GM19193 (cell line): ENCODE measurements around the gene DDX24.

Experiments used
- POLR2A ChIP-seq: IDR thresholded peaks from 4 replicates; pipeline ENCODE4 v1.6.1; 2011; ENCODE audit not compliant: insufficient read depth, insufficient read length; ENCODE audit errors: extremely low read depth

The DDX24 gene

DNA sequence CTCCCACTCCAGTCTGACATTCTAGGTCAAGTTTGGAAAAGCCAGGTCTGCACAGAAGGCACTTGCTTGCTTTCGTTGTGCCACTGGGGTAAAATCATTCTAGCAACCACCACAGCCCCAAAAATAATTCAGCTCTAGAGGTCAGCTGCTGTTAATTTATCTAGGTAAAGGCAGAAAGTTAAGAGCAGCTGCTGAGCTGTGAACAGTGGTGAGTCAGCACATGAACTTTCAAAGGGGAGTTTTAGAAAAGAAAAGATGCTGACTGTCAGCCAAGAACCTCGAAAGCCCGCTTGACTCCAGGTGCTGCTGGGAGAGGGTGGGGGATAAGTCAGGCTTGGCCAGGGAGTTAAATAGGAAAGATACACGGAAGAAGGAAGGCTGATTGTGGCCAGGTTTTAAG, 71.2 kb downstream of the DDX24 start:
- no peak for TF ChIP-seq POLR2A

GRCh38 chr14:94008234-94008633, 72.8 kb downstream of the DDX24 start:
- no peak for TF ChIP-seq POLR2A

- no peak for TF ChIP-seq POLR2A
Measured at GRCh38 chr14:94005324-94006073, 75.5 kb downstream of the DDX24 start.

- TF ChIP-seq POLR2A, result no peak
Measured at GRCh38 chr14:94004015-94004414, 77.0 kb downstream of the DDX24 start.

- no peak for TF ChIP-seq POLR2A
Measured at GRCh38 chr14:94003397-94003796, 77.6 kb downstream of the DDX24 start.

DNA sequence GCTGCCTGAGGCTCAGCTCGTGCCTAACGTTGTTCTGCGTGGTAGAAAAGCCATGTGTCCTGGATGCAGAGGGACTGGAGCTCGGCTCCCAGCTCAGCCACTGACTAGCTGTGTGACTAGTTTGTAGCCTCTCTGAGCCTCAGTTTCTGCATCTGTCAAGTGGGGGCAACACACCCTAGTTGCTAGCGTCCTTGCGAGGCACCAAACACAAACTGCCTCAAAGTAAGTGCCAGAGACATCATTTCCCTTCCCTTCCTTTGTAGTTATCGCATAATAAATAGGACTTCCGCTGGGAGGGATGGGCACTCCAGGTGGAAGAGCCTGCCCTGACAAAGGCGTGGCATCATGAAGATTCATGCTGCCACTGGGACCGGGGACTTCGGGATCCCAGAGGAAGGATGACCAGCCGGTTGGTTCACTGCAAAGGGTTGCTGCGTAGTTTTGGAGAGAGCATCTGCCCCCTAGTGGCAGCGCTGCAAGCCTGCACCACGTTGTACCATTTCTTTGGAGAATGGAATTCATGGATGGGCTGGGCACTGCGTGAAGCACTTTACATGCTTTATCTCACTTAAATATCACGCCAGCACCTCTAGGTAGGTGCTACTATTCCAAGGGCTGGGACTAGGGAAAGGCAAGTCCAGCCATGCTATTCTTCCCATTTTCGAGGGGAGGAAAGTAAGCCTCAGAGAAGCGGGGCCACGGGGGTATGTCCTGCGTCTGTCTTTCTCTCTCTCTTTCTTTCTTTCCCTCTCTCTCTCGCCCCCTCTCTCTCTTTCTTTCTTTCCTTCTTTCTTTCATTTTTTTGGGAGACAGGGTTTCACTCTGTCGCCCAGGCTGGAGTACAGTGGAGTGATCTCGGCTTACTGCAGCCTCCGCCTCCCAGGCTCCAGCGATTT, 79.3 kb downstream of the DDX24 start:
- TF ChIP-seq POLR2A, result no peak

DNA sequence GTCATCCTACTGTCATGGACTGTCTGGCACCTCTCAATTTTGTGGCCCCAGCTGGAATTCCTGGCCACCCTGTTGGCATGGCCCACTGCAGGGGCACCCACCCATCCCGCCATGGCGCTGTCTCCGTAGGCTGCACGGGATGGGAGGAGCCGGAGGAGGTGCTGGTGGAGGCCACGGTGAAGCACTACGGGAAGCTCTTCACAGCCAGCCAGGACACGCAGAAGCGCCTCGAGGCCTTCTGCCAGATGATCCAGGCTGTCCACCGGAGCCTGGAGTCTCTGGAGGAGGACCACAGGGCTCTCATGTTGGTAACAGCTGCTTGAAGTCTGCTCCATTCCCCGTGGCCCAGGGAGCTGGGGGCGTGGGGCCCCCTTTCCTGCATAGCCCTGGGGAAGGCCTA, 80.0 kb downstream of the DDX24 start:
- TF ChIP-seq POLR2A, result no peak

GRCh38 chr14:94000267-94000666, 80.7 kb downstream of the DDX24 start:
- no peak for TF ChIP-seq POLR2A

DNA sequence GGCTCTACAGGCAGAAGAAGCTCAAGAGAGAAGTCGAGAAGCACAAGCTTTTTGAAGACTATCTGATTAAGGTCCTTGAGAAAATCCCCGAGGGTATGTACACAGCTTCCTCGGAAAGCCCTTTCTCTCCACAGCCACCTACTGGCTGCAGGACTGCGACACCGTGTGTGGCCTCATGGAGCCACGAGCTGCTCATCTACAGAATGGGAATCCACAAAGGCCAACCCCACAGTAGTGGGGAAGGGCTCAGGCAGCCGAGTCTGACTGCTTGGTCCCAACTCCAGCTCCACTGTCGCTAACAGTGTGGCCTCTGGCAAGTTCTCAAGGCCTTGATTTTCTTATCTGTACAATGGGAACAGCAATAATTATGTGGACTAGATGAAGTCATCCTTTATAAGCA, 81.4 kb downstream of the DDX24 start:
- no peak for TF ChIP-seq POLR2A

DNA sequence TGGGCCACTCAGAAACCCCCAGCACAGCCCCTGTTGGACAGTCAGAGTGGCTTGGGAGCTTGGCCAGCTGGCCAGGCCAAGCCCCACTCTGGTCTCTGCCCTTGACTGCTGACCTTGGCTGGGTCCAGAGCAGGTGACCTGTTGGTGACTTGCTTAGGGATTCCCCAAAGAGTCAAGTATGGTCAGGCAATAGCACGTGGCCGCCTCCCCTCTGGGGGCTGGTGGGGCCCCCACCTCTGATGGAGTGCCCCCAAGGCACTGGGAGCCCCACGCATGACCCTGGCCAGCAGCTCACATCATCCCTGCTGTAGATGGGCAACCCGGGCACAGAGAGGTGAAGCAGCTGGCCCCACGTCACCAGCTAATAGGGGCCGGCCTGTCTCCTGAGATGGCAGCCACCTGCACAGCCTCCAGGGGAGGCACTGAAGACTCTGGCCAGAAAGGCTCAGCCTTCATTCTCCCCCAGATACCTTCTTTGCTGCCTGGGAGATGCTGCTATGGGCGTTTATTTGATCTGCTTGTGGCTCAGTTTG, 82.1 kb downstream of the DDX24 start:
- no peak for TF ChIP-seq POLR2A
